NCI-H1417 (cell line): ENCODE results near the gene FAF1.
A peak's percentile ranks its signal among the peaks of the same experiment; 100 is the strongest.
"Not testable (repeated sequence)": the region's sequence is repeated elsewhere in the genome, so short reads cannot be mapped to it uniquely, and the experiment has no call there.

Experiments used
- DNase-seq, 3 experiments: peaks; one replicate each; lab custom pipeline; 2025; lab: John Stamatoyannopoulos, UW

The FAF1 gene

DNA sequence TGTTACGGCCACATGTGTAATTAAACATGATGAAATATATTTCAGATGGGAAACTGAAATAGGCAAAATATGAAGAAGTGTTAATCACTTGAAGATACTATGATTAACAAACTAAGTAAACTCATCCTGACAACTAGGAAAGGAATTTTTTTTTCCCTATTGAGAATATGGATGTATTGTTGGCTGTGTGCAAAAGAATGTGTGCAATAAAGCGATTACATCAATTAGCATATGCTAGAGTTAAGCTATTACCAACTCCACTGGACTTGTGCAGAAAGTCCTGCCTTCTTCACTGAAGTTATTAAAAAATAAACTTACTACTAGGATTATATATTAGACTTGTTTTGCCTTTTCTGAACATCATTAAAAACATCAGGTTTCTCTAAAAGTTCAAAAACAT is 393.7 kb downstream of the FAF1 start:
- DNase-seq: no peak

DNA sequence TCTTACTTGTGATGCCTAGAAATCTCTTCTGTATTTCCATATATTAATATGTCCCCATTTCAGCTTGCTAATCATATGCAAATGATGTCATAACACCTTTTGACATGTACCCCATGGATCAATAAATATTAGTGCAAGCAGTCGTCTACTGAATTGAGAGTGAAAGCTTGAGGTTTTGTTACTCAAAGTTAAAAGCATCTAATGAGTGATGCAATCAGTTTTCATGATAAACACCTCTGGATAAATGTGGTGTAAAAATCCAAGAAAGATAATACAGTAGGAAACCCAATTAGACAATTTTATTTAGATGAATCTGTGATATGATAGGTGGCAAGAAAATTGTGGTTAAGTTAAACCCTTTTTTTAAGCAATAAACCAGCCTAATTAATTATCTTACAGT is 395.6 kb downstream of the FAF1 start:
- peak in 1 of 3 experiments; percentile 48 for DNase-seq

DNA sequence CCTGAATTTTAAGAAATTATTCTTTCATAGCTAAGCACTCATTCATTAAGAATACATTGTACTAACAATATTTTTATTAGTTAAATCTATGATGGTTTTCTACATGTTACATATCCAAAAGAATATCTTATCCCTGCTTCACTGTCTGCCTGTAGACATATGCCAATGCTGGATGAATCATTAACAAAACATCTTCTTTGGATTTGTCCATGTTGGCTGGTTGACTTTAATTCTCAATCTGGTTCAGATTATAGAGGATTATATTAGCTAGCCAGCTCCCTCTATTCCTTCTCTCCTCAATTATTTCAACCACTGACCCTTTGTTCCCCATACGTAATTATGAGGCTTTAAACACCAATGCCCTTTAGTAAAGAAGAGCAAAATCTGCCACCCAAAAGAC is 398.0 kb downstream of the FAF1 start:
- DNase-seq: no peak

DNA sequence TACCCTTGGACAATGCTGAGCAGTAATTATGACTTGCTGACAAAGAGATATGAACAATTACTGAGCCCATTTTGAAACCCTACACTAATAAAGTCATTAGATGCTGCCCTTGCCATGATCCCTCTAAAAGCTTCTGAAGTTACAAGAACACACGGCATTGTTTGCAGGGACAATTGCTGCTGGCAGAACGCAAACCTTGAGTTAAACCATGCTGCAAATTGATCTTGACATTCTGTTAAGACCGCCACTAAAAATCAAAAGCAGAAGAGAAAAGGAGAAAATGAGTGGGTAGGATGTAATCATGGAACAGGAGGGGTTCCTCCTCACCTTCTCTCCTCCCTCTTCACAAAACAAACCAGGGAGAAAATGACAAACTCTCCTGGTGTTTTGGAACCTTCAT is 400.6 kb downstream of the FAF1 start:
- peak in 2 of 3 experiments; percentile 57 to 91 for DNase-seq

DNA sequence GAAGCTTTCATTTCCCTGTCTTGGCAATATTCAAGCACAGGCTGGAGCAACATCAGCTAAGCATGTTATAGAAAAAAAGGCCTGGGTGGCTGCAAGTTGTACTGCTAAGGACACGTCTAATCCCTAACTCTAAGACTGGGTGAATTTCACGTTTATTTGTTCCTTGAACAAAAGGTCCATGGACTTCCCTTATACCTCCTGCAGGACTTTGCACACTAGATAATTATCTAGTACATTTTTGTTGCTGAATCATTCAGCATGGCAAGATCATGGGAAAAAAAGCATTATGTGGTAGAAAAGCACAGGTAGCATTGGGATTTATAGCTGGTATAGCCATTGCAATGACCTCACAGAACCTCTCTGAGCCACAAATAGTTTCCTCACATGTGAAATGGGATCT is 406.1 kb downstream of the FAF1 start:
- no peak for DNase-seq

DNA sequence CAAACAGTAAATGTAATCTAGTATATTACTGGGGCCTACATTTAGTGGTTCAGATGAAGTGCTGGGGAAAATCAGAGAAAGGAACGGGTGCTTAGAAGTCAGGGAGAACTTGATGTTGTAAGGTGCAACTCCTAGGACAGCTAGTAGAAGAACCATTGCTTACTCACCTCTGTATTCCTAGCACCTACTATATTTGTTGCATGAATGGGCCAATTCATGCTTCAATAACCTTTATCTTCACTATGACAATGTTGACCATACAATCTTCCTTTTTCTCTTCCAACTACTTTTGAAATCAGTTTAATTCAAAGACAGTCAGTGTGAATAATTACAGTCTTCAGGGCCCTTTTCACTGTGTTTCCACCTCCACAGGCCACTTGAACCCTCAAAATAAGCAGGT is 411.8 kb downstream of the FAF1 start:
- no peak for DNase-seq

DNA sequence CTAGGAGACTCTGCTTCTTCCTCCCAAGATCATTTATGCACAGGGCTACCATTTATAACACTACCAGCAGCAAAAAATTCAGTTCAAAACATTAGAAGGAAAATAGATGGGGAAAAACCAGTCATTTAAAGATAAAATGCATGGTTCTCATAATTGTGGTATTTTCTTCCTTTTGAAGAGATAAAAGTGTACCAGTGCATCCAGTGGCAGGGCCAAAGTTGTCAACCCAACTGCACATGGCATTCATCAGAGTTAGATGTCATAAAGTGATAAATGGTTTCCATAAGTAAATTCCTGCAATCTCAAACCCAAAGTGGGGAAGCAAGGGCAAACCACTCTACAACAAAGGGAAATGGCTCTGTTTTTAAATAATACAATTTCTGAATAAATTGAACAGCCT is 417.7 kb downstream of the FAF1 start:
- DNase-seq: no peak

DNA sequence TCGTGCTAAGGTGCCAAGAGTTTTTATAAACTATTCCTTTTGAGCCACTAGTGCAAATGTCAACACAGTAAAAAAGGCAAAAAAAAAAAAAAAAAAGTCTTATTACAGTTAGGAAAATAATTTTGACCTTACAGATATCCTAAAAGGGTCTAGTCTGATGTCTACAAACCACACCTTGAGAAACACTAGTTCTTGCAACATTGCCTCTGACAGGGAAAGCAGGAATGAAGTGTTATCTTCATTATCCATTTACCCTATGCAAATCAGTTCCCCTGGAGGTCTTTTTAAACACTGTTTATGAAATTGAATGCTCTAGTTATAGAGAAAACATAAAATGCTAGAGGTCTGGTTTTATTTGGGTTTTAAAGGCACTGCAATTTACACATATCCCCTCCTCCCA is 421.6 kb downstream of the FAF1 start:
- DNase-seq: no peak

DNA sequence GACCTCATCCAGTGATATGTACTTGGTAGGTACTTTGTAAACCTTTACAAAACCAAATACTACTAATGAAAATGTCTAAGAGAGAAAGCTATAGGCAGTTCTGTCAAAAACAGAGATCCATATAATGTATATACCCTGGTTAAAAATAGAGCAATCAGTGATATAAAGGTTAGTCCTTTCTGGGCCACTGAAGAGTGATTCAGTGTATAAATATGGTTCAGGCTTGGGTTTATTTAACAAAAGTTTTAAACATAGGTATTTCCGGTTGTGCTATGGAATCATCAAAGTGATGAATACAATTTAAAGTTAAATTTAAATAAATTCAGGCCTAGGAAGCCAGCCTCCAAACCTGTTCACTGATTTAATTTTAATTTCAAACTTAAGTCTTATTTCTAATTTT is 428.5 kb downstream of the FAF1 start:
- DNase-seq: no peak

DNA sequence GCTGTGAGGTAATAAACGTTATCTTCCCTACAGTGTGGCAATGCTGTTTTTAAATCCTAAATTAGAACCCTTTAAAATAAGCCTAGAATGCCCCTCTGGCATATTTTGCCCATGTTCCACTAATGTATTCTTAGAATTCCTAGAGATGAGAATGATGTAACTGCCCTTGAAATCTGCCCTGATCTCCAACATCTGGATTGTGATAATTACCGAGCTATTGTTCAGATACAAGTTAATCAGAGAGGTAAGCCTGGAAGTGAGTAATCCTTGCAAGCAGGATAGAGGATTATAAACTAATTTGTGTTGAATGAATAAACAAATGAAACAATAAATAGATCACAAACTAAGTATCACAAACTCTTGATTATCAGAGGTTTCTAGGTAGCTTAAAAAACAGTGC is 429.0 kb downstream of the FAF1 start:
- DNase-seq: no peak

DNA sequence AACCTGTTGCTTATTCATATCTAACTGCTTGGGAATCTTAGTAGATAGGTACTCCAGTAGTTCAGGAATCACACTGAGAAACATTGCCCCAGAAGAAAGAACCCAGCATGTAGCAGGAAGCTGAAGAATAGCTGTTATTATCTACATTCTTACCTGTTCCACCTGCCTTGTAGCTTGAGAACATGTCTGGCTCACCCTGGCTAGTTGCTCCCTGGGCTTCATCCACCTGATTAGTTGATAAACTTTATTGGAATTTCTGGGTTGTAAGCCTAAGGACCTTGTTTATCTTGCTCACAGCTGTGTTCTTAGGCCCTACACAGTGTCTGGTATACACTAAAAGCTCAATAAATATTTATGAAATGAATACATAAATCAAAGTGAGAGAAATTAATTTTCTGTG is 430.6 kb downstream of the FAF1 start:
- peak in 1 of 3 experiments; percentile 9 for DNase-seq

DNA sequence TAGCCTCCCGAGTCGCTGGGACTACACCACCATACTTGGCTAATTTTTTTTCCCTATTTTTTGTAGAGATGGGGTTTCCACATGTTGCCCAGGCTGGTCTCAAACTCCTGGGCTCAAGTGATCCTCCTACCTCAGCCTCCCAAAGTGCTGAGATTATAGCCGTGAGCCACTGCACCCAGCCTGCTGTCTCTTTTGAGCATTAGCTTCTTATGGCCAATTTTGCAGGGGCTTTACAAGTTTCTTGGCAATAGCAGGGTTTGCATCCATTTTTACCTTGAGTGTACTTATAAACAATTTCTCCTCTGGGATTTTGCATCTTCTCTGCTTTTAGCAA is 432.1 kb downstream of the FAF1 start:
- not testable (repeated sequence) for DNase-seq

DNA sequence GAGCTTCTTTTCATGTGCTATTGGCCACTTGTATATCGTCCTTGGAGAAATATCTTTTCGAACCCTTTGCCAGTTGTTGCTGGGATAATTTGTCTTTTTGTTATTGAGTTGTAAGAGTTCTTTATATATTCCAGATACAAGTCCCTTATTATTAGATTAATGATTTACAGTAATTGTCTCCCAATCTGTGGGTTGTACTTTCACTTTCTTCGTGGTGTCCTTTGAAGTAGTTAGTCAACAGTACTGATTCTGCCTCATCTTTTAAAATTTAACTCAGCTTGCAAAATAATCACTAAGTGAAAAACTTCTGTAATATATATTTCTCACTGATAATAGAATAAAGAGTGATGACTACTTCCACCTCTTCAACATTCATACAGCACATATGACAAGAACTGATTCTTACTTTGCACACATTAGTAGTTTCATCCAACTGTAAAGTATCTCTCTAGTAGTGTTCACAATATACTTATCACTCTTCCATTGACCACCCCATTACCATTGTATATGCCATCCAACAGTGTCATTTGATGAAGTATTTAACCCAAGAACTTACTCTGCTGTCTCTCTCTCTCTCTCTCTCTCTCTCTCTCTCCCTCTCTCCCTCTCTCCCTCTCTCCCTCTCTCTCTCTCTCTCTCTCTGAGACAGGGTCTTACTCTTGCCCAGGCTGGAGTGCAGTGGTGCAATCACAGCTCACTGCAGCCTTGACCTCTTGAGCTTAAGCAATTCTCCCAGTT is 432.6 kb downstream of the FAF1 start:
- DNase-seq: no peak

DNA sequence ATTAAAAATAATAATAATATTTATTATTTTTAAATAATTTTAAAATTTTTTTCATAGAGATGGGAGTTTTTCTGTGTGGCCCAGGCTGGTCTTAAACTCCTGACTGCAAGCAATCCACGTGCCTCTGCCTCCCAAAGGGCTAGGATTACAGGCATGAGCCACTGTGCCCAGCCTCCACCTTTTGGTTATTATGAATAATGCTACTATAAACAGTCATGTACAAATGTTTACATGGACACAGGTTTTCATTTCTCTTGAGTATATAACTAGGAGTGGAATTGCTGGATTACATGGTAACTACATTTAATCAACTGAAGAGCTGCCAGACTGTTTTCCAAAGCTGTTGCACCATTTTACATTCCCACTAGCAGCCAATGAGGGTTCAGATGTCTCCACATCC is 433.6 kb downstream of the FAF1 start:
- no peak for DNase-seq

DNA sequence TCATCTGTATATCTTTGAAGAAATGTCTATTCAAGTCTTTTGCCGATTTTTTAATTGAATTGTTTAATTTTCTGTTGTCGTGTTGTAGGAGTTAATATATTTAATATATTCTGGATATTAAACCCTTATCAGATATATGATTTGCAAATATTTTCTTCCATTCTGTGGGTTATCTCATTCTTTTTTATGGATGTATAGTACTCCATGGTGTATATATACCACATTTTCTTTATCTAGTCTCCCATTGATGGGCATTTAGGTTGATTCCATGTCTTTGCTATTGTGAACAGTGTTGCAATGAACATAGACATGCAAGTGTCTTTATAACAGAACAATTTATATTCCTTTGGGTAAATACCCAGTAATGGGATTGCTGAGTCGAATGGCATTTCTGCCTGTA is 436.5 kb downstream of the FAF1 start:
- DNase-seq: no peak

DNA sequence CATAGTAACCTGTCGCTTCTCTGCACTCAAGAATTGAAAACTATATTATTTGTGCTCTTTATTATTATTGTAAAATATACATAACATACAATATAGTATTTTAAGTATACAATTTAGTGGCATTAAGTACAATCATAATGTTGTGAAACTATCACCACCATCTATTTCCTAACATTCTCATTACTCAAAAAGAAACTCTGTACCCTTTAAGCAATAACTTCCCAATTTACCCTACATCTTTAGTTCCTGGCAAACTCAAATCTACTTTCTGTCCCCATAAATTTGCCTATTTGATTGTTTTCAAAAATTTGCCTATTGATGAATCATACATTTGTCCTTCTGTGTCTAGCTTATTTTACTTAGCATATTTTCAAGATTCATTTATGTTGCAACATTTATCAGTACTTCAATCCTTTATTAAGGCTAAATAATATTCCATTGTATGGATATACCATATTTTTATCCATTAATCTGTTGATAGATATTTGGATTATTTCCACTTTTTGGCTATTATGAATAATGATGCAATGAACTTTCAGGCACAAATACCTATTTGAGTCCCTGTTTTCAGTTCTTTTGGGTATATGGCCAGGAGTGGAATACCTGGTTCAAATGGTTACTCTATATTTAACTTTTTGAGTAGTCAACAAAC is 437.2 kb downstream of the FAF1 start:
- no peak for DNase-seq

DNA sequence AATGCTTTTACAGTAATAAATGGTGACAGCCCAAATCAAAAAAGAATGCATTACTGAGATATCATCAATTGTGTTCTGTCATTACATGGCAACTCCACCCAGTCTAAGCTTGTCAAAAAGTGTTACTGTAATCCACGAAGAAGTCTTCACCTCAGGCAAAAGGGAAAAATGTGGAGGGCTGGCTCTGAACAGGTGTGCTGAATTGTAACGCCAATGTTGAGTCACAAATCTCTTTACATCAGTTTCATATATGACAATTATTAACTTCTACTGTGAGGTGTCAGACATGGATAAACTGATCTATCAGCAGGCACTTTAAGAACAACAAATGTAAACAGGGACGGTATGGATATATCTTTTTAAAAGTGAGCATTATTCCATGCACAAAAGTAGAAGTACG is 438.4 kb downstream of the FAF1 start:
- no peak for DNase-seq

DNA sequence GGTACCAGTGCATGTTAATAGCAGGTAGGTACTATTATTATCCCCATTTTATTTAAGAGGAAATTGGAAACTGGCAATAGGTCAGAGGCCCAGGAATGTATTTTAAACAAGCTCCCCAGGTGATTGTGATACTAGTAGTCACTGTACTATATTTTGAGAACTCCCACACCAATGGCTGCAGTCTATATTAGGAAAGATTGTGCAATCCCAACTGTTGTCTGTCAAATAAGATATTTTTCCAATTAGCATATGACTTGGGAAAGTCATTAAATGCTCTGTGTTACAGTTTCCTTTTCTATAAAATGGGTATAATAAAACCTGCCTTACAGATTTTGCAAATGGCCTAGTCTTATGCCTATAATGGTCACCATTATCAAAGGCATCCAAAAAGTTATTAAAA is 442.6 kb downstream of the FAF1 start:
- DNase-seq: no peak

DNA sequence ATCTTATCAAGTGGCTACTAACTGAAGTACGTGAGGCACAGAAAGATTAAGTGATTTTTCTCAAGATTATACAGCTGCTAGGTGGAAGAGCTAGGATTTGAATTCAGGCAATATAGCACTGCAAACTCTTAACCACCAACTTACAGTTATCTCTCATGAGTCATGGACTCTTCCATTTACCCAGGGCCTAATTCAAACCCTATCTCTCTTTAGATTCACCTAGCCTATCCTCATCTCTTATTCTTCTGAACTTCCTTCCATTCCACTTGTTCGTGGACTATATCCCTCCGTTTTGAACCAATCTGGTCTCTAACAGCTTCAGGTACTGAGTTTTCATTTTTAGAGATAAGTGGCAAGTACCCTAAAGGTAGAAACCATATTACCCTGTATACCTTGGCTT is 444.0 kb downstream of the FAF1 start:
- no peak for DNase-seq

DNA sequence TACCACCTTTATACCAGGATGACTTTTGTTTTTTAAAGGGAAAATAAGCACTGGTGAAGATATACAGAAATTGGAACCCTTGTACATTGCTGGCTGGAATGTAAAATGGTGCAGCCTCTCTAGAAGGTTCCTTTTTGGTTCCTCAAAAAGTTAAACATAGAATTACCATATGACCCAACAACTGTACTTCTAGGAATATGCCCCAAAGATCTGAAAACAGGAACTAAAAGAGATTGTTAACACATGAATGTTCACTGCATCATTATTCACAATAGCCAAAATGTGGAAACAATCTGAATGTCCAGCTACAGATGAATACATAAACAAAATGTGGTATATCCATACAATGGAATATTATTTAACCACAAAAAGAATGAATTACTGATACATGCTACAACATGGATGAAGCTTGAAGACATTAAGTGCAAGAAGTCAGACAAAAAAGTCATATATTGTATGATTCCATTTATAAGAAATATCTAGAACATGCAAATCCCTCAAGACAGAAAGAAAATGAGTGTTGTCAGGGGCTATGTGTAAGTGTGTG is 452.0 kb downstream of the FAF1 start:
- DNase-seq: no peak

DNA sequence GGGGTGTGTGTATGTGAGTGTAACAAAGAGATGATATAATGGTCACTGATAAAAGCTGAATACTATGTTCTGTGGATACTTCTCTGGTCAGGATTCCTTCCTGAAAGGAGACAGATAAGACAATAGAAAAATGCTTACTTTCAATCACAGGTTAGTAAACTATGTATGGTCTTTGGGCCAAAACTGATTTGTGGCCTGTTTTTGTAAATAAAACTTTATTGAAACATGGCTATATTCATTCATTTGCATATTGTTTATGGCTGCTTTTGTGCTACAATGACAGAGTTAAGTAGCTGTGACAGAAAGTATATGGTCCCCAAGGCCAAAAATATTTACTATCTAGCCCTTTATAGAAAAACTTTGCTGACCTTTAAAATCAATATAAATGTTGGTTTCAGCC is 454.6 kb downstream of the FAF1 start:
- no peak for DNase-seq

DNA sequence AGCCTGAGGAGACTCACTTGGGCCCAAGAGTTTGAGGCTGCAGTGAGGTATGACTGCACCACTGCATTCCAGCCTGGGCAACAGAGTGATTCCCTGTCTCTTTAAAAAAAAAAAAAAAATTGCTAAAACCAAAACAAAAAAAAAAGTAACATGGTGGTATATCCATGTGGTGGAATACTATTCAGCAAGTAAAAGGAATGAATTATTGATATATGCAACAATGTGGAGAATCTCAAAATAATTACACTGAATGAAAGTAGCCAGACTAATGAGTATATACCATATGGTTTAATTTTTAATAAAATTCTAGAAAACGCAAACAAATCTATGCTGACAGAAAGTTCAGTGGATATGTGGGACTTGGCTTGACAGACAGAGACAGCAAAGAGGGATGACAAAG is 456.6 kb downstream of the FAF1 start:
- no peak for DNase-seq

DNA sequence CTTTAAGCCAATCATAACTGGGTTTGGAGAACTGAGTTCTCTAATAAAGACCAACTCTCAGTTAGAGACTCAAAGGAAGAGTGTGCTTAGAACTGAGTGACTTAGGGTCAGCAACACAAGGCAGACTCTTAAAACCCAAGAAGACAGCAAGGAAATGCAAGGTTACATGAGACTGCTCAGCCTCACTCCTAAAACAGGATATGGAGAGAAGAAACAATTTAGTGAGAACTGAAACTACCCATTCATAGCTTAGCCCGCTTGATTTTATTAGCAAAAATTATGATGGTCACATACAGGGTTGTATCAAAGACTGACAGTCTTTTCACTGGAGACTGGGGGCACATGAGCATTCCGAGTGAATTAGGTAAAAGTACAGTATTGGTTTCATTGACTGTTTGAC is 457.9 kb downstream of the FAF1 start:
- no peak for DNase-seq

DNA sequence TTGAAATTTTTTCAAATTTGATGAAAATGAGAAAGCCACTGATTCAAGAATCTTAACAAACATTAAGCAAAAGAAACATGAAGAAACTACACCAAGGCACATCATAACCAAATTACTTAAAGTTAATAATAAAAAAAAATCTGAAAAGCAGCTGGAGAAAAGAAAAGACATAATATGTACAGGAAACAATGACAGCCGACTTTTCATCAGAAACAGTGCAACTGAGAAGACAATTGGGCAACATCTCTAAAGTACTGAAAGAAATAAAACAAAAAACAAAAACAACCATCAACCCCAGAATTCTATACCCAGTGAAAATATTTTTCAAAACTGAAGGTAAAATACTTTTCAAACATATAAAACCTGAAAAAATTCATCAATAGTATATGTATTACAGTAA is 463.1 kb downstream of the FAF1 start:
- peak in 1 of 3 experiments; percentile 7 for DNase-seq
